Left lung (tissue), 10 donors: Measurements from ENCODE around the gene SRPK2. TPM values are rescaled to one million over a fixed set of nuclear protein-coding genes. Genes with fewer than 3 reads are reported as not detected.

Experiments used
- ATAC-seq: fragments of 200-7000 bp; cut with Tn5 transposase; one replicate; pipeline ENCODE4 v1.9.1; 2020; ENCODE audit warnings: moderate library complexity
- DNase-seq, 4 donors: peaks; one replicate each; pipeline ENCODE4 v3.0.0-alpha.2; 2013 to 2020
- H3K27ac ChIP-seq, 2 donors: fragments of 200-600 bp; sonication (generic) in 1 of 2; one replicate each; pipeline versions ENCODE4 v1.5.0 to v1.8.0; 2020 to 2021
- H3K27me3 ChIP-seq, 2 donors: fragments of 200-600 bp; sonication (generic) in 1 of 2; one replicate each; pipeline versions ENCODE4 v1.5.0 to v1.8.0; 2020 to 2021
- H3K36me3 ChIP-seq, 2 donors: fragments of 200-600 bp; sonication (generic) in 1 of 2; one replicate each; pipeline versions ENCODE4 v1.5.0 to v1.8.0; 2020 to 2021
- H3K4me1 ChIP-seq, 2 donors: fragments of 200-600 bp; one replicate each; pipeline ENCODE4 v1.8.0; 2021
- H3K4me3 ChIP-seq, 2 donors: fragments of 200-600 bp; sonication (generic) in 1 of 2; one replicate each; pipeline versions ENCODE4 v1.5.0 to v1.8.0; 2020 to 2021; ENCODE audit warnings: mild to moderate bottlenecking in 1 of 2
- H3K9me3 ChIP-seq, 2 donors: fragments of 200-600 bp; sonication (generic) in 1 of 2; one replicate each; pipeline versions ENCODE4 v1.5.0 to v1.8.0; 2020 to 2021
- intact Hi-C, 2 donors: fragments of 100-400 bp; cut with DNase I; formaldehyde crosslinking; loops; one replicate each; pipeline versions ENCODE4 v1.11.2 to v1.14.2; 2022
- polyA plus RNA-seq, 6 donors: library from polyadenylated mRNA; unstranded; fragments of 120-200 nt; gene quantifications; one replicate each; pipeline ENCODE4 v1.2.1, GENCODE V29; 2013; ENCODE audit not compliant: insufficient read length in 6 of 6
- total RNA-seq, 2 donors: library from RNA; stranded (reverse); fragmentation: NEBNext Ultra II Directional; extraction: Animal tissue kit (Norgen Biotek cat#: 25700); gene quantifications; one replicate each; pipeline ENCODE4 v1.2.1, GENCODE V29; 2021
- TF ChIP-seq, protein P1 (sequence below), 2 donors: fragments of 200-600 bp; sonication (generic) in 1 of 2; IDR thresholded peaks; one replicate each; pipeline versions ENCODE4 v1.5.0 to v1.8.0; 2021; ENCODE audit warnings: antibody characterized with exemption in 2 of 2
- donor health status: DM: no; HTN: yes; CAD: no.
- donor health status: DM: no; HTN: no; CAD: no.

Gene SRPK2
- total and polyA plus RNA-seq, 8 donors = 42.9 to 63.4 (median 52.1) TPM

GRCh38 chr7:105188201-105188600 is 200.5 kb downstream of the SRPK2 start:
- TF ChIP-seq, protein P1, sequence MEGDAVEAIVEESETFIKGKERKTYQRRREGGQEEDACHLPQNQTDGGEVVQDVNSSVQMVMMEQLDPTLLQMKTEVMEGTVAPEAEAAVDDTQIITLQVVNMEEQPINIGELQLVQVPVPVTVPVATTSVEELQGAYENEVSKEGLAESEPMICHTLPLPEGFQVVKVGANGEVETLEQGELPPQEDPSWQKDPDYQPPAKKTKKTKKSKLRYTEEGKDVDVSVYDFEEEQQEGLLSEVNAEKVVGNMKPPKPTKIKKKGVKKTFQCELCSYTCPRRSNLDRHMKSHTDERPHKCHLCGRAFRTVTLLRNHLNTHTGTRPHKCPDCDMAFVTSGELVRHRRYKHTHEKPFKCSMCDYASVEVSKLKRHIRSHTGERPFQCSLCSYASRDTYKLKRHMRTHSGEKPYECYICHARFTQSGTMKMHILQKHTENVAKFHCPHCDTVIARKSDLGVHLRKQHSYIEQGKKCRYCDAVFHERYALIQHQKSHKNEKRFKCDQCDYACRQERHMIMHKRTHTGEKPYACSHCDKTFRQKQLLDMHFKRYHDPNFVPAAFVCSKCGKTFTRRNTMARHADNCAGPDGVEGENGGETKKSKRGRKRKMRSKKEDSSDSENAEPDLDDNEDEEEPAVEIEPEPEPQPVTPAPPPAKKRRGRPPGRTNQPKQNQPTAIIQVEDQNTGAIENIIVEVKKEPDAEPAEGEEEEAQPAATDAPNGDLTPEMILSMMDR (IDR thresholded peaks at IDR 0.05) = no peak
- intact Hi-C loops = no loop called here
- H3K27me3 ChIP-seq = no peaks in the 10 kb centered on the region
- no peaks in the 10 kb centered on the region for H3K9me3 ChIP-seq
- no peaks in the 10 kb centered on the region for H3K36me3 ChIP-seq
- no peak overlapping the region for H3K4me3 ChIP-seq
- H3K27ac ChIP-seq = no peak overlapping the region
- DNase-seq = no peak
- ATAC-seq = no peak
- peaks cover 0 to 7% of the 10 kb centered on the region in 2 donors for H3K4me1 ChIP-seq

- DNase-seq = no peak
- Histone ChIP-seq H3K9me3 (no peaks in the 10 kb centered on the region), H3K27me3 (no peaks in the 10 kb centered on the region), H3K27ac (no peak overlapping the region), H3K4me3 (no peak overlapping the region), H3K36me3 (no peaks in the 10 kb centered on the region), H3K4me1 (peaks cover 0 to 7% of the 10 kb centered on the region in 2 donors)
- TF ChIP-seq, protein P1 (IDR thresholded peaks at IDR 0.05) = no peak
- intact Hi-C loops = no loop called here
- no peak for ATAC-seq
Observed at GRCh38 chr7:105187302-105188169, 201.2 kb downstream of the SRPK2 start.

- Histone ChIP-seq H3K4me3 (no peak overlapping the region), H3K27me3 (no peaks in the 10 kb centered on the region), H3K9me3 (no peaks in the 10 kb centered on the region), H3K4me1 (no peaks in the 10 kb centered on the region), H3K27ac (no peak overlapping the region), H3K36me3 (no peaks in the 10 kb centered on the region)
- intact Hi-C loops = no loop called here
- ATAC-seq (no peak), DNase-seq (no peak)
- TF ChIP-seq, protein P1 (IDR thresholded peaks at IDR 0.05) = no peak
Observed at GRCh38 chr7:105185290-105186010, 203.3 kb downstream of the SRPK2 start.

- intact Hi-C loops = no loop called here
- H3K4me3 ChIP-seq = no peak overlapping the region
- no peaks in the 10 kb centered on the region for H3K9me3 ChIP-seq
- H3K36me3 ChIP-seq = no peaks in the 10 kb centered on the region
- no peak for DNase-seq
- no peaks in the 10 kb centered on the region for H3K4me1 ChIP-seq
- no peaks in the 10 kb centered on the region for H3K27me3 ChIP-seq
- no peak overlapping the region for H3K27ac ChIP-seq
- ATAC-seq = no peak
- TF ChIP-seq, protein P1 (IDR thresholded peaks at IDR 0.05) = no peak
Observed at GRCh38 chr7:105180002-105180401, 208.7 kb downstream of the SRPK2 start.

GRCh38 chr7:105178928-105179541 is 209.7 kb downstream of the SRPK2 start:
- H3K4me3 ChIP-seq = no peak overlapping the region
- ATAC-seq (no peak), DNase-seq (no peak)
- TF ChIP-seq, protein P1 (IDR thresholded peaks at IDR 0.05) = no peak
- intact Hi-C loops = no loop called here
- H3K36me3 ChIP-seq = no peaks in the 10 kb centered on the region
- no peaks in the 10 kb centered on the region for H3K9me3 ChIP-seq
- H3K27me3 ChIP-seq = no peaks in the 10 kb centered on the region
- no peak overlapping the region for H3K27ac ChIP-seq
- H3K4me1 ChIP-seq = no peaks in the 10 kb centered on the region
